ENCODE results near the gene ROR1.

Gene ROR1

DNA sequence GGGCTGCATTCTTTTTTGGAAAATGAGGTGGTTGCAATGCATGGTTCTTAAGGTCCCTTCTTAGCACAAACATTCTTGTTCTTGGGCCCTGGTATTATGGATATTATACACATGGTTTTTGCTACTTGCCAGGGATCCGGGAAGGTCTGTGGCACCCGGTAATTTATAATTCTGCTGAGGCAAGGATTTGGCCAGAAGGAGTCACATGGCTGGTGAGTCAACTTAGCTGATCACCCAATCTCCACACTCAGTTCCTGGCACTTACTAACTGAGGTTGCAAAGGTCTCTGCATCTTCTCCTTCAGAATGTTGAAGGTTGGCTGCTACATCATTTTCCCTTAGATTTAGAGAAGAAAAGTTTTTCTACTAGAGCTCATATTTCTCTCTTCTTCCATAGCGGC, 112.5 kb downstream of the ROR1 start:
- DNase-seq = no peak

DNA sequence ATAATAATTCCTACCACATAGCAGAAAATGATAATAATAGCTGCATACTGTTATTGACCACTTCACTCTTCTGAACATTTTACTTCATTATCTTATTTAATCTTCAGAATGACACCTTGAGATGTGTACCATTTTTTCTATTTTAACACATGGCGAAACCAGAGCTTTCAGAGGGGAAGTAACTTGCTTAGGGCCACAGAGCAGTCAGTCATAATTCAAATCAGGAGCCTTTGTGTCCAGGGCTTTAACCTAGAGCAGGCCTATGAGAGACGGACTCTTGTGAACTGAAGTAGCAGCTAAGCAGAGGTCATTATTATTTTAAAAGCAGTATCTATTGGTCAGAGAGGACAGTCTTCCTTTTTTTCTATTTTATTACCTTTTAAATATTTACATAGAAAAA, 114.0 kb downstream of the ROR1 start:
- no peak for DNase-seq

DNA sequence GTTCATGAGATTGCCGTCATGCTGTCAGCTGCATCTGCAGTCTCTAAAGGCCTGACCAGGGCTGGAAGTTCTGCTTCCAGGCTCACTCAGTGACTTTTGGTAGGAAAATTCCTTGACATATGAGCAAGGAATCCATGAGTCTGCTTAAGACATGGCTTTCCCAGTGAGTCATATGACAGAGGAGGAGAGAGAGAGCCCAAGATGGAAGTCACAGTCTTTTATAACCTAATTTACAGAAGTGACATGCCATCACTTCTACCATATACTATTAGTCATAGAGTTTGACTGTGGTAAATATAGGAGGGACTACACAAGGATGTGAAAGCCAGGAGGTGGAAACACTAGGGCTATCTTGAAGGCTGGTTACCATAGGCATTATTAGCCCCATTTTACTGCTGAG, 115.2 kb downstream of the ROR1 start:
- DNase-seq = no peak

DNA sequence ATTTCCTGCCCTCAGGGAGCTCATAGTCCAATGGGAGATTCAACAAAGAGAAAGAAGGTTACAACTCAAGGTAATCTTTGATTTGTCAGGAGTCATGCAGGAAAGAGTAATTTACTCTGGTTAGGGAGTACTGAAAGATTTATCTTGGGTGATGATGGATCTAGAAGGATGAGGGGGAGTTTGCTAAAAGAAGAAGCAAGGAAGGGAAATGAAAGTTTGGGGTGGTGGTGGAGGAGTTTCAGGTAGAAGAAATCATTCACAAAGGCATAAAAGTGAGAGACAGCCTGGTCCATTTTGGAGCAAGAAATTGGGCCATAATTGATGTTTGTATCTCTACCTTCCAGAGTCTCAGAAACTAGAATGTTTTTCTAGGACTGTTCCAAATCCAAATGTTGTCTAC, 116.7 kb downstream of the ROR1 start:
- DNase-seq = no peak

DNA sequence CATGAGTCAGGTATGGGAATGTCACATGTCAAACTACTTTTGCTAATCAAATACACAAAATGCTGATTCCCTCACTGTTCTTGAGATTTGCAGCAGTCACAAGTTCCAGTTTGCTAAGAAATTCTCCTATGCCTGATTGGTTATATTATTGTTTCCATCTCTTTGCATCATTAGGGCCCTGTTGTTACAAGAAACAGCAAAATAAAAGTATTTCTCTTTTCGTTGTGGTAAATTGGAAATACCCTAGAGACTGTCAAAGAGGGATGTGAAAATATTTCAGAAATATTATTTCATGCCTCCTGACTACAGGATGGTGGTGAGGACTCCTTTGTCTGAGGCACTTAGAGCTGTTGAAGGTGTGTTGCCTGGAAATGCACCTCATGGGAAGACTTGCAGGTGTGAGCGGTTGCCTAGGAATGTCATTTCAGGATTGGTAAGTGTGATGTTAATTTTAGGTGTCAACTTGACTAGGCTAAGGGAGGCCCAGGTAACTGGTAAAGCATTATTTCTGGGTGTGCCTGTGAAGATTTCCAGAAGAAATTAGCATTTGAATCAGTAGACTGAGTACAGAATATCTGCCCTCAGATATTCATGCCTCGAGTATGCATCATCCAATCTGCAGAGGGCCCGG, 117.4 kb downstream of the ROR1 start:
- DNase-seq = no peak

DNA sequence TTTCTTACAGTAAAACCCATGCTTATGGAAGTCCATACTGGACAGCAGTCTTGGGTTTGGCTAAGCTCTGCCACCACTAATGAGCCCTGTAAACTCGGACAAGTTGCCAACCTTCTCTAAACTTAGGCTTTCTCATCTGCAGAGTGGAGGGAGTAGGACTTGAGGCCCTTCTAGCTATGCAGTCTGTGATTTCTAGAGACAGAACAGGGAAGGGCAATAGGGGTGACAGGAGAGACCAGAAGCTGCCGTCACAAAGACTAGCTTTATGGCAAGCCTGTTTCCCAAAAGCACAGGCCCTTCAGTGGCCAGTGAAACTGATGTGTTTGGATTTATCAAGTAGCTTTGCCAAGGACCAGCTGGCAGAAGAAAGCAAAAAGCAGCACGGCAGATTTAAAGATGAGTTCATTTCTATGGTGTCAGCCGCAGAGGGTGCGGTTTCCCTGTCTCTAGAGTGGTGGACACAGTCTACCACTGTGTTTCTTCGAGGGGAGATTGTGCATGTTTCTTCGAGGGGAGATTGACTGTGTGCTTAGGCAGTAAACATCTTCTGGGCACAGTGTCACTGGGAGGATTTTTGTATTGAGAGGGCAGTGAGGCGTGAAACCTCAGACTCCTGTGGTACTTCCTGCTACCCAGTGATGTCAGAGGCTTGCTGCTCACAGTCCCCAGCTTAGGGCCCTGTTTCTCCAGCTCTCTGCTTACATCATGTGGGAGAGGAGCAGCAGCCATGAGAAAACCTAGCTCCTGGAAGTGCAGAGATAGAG, 119.0 kb downstream of the ROR1 start:
- peak; percentile 72 to 74 for DNase-seq

DNA sequence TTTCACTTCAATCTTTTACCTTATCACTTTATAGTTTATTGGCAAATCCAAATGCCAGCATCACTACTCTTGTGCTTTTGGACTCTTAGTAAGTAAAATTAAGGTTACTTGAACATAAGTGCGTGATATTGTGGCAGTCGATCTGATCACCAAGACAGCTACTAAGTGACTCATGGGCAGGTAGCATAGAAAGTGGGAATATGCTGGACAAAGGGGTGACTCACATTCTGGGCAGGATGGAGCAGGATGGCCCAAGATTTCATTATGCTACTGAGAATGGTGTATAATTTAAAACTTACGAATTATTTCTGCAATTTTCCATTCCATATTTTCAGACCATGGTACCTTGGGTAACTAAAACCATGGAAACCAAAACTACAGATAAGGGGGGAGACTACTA, 120.2 kb downstream of the ROR1 start:
- DNase-seq = no peak

DNA sequence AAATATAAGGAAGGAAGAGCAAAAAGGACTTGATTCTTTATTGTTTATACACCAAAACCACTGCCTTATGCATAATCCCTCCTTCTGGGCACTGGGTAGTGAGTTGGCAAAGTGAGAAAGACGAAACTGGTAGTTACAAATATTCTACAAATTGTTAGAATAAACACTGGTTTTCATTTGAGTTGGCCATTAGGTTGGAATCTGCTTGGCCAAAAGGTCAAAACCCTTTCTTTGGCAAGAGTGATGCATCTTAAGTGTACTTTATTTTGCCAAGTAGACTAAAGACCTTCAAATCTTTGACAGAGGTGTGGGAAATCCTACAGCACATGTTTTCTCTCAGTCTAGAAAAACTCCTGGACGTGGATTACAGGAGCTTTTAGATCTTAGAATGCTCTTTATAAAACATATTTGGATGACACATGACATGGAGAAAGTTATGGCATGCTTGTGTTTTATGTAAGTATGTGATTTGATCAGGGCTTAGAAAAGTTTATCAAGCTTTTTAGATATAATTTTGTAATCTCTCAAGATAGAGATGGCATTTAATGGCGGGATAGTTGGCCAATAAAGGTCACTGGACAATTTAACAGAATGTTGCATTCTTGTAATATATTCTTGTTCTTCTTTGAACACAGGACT, 120.9 kb downstream of the ROR1 start:
- DNase-seq = no peak

DNA sequence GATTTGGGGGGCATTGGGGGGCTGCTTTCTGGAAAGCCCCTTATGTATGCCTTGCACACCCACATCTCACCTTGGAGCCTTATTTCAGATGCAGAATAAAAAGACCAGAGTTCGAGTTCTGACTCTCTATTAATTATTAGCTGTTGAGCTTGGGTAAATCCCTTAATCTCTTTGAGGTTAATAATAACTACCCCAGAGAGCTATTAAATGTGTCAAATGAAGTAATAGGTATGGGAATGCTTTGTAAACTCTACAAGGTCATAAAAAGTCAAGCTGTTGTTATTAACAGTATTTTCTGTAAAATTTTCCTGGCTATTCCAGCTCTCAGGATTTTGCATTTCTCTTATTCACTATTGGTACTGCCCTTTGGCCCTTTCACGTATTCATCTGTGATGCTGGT, 122.9 kb downstream of the ROR1 start:
- no peak for DNase-seq

DNA sequence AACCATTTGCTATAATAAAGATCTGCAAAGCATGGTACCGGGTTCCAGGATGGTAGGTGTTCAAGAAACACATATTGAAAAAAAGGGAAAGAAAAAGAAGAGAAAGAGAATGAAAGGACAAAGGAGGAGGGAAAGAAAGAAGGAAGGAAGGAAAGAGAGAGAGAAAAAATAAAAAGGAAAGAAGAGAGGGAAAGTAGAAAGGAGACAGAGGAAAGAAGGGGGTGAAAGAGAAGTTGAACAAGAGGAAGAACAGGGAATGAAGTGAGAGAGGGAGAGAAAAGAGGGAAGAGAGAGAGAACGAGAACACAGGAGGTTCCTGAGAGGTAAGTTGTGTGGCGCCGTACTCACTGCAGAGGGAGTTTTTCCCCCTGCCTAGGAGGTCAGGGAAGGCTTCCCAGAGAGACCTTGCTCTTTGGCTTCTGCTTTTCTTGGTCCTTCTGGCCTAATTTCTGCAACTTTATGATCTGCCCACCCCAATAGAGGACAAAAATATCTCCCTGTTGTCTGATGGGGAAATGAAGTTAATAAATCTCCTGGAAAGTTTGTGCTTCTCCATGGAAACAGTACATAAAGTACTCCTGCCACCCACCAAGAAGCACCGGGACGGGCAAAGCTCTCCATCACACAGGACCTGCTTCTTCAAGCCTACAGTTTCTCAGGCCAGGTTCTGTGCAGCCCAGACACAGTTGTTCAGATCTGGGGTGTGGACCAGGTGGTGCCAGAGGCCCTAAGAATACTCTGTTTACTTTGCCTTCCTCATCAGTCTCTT, 124.8 kb downstream of the ROR1 start:
- DNase-seq = no peak

DNA sequence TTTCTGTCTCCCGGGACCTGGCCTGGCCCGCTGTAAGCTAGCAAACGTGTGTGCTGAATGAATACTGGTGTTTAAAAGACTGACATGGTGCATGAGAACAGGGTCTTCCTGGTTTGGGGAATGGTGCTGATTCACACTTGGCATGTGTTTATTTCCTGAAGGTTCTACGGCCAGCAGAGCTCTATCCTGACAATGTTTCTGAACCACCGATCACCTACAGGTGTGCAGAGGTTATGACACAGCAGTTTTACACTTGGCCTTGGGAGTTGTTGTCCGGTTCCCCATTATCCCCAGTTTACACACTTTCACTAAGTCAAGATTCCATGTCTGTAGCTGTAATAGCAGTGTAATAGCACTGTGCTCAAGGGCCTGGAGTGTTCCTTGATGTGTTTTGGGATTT, 127.3 kb downstream of the ROR1 start:
- no peak for DNase-seq

DNA sequence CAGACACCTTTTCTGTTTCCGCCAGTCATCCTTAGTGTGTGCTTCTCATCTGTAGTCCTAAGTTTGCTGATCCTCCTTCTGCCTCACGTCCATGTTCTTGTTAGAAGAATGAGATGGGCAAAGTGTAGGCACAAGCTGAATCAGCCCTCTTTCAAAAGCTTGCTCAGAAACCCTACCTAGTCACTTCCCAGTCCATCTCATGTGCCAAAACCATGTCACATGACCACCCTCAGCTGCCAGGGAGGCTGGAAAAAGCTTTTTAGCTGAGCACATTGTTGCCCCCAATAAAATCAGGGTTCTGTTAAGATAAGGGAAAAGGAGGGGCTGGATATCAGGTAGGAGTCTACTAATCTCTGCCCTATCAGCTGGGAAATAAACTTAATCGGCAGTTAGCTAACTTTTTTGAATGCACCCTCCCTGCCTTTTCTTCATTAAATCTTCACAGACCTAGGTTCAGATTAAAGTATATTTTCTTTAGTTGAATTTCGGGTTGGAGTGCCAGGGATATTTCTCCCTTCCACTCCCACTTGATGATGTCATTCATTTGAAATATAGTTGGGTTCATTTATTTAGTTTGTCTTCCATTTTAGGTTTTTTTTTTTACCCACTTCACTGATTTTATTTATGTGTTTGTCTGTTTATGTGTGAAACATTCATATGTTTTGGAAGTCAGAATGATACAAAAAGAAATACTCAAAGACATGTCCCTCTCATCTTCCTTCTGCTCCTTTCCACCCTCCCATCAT, 129.2 kb downstream of the ROR1 start:
- DNase-seq = no peak

DNA sequence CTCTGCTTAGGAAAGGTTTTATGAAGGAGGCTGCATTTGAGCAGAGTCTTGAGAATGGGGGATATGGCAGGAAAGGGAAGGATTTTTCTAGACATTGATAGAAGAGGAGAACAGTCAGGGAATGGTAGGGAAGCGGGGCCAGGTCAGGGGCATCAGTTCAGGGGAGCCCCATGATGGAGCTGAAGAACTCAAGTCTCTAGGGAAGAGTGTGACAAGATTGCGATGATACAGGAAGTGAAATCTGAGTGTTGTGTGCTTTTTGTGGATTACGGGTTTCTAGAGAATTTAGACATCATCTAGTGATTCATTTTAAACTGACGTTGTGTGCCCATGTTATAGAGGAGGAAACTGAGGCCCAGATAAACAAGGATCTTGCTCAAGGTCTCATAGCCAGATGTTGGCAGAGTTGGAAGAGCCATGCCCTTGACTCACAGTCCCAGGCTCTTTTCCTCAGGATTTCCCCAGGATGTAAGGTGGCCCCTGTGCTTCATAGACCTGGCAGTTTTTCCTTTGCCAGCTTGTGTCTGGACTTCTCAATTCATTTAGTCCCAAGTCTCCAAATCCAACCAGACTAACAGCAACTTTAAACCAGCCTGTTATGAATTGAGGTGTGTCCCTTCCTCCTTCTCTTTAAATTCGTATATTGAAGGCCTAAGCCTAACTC, 130.3 kb downstream of the ROR1 start:
- DNase-seq = no peak

DNA sequence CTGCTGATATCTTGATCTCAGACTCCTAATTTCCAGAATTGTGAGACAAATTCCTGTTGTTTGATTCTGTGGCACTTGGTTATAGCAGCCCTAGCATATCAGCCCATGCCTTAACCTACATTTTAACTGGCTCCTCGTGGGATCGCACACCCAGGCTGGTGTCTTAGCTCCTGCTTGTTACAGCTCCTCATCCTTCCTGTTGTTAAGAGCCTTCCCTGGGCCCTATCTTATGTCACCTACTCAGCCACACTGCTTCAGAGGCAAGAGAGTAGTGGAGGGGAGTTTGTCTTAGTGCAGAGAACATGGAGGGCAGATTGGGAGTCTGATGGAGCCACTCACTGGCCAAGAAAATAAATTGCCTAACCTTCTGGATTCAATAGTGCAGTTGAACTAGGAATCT, 131.0 kb downstream of the ROR1 start:
- no peak for DNase-seq

DNA sequence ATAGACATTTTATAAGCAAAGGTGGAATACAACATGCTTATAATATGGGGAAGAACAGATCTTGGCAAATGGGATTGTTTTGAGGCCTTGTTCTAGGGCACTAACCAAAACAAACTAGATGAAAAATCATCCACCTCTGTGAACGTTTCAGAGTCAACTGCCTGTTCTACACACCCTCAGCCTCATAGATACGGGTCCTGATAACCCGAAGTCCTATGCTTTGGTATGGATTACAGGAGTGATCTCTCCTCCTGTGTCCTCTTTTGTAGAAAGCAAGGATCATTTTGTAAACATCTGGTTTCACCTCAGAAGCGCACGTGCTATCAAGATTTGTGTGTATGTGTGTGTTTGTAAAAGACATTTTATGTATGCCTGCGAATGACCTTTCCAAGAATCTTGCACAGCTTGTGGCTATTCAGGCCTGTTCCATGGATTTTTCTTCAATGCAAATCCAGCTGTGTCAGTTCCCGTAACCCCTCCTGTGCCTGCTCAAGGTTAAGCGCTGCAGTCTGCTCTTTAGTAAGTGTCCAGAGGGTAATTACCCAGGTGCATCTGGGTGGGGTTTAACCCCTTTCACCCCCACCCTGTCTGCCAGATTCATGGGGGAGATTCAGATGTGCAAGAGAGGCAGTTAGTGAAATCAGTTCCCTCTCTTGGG, 132.4 kb downstream of the ROR1 start:
- DNase-seq = no peak

DNA sequence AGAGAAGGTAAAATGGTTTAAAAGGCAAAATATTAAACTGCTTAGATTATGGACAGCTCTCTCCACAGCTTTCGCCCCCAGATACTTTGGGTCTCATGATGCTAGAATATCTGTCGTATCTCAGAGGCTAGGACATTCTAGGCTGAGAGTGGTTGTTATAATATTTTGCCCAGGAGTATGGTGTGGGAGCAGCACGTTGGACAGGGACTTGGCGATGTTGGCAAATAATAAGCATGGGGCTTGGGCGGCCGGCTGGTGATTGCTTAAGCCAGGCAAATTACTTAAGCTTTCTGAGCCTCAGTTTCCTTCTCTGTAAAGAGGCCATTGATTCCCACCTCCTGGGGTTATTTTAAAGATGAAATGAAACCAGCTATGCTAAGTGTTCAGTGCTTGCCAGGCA, 133.2 kb downstream of the ROR1 start:
- DNase-seq = no peak

DNA sequence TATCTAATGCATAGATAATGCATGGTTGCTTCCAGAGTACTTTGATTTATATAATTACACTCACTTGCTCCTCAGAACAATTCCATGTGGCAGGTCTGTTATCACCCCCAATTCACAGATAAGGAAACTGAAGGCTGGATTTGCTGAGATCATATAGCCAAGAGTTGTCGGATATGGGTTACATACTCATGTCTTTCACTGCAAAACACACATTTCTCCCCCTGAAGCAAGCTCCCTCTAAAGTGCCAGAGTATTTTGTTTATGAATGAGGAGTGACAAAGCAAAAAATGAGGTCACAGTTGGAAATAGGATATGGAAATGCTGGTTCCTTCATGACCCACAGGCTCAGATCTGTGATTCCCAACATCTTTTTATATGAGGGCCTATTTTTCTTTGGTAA, 134.2 kb downstream of the ROR1 start:
- DNase-seq = no peak

DNA sequence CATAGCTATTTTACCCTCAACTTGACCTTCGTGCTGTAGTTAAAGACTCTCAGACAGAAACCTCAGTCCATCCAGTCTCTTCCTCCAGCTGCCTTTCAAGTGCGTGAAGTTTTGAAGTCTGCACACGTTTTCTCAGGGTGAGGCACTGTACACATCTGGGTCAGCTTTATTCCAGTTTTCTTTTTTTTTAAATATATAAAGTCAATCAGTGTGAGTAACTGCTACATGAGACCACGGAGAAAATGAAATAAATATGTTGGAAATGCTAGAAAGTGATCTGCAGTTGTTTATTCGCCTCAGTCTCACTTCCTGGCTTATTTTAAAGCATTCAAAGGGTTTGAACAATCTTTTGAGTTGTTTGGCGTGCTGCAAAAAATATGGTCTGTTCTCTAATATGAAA, 135.7 kb downstream of the ROR1 start:
- no peak for DNase-seq

DNA sequence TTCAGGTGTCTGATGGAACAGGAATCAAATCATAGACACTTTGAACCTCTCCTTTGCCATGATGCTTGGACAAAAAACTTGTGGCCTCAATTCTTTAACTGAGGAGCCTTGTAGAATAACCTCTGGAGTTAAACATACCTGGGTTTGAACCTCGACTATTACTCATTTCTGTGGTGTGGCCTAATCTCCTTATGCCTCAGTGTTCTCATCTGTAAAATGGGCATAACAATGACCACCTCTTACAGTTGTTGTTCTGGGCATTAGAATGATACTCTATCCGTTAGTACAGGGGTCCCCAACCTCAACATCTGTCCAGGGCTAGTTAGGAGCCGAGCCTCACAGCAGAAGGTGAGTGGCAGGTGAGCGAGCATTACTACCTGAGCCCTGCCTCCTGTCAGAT, 137.2 kb downstream of the ROR1 start:
- no peak for DNase-seq

DNA sequence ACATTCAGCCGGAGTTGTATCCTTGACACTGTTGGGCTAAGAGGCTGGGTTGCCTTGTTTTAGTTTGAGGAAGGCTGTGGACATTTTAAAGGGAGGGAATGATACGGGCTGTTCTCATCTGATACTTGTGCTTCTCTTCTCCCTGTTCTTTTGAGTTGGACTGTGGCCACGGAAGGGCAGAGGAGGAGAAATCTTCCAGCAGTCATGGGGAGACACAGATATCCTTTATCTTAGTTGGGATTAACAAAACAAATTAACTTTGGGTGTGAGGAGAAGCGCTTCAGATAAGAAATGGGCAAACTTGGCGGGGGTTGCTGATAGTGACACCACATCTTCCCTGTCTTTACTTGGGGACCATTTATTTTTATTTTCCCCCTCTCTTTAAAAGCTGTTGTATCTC, 138.8 kb downstream of the ROR1 start:
- no peak for DNase-seq

DNA sequence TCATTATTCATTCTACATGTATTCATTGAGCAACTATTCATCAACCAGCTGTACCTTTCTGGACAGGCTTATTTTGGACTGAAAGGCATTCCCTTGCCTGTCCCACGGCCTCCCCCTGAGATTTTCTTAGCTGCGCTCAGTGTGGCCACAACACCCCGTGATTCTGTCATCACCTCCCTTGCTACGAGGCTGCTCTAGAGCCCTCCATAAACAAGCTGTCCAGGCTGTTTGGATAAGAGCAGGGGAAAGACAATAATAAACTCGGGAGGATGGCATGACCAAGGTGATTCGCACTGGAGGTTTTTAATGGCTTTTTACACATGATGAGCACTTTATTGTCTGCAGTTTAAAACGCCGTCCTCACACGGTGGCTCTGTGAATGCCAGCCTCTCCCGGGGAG, 139.7 kb downstream of the ROR1 start:
- DNase-seq = no peak

DNA sequence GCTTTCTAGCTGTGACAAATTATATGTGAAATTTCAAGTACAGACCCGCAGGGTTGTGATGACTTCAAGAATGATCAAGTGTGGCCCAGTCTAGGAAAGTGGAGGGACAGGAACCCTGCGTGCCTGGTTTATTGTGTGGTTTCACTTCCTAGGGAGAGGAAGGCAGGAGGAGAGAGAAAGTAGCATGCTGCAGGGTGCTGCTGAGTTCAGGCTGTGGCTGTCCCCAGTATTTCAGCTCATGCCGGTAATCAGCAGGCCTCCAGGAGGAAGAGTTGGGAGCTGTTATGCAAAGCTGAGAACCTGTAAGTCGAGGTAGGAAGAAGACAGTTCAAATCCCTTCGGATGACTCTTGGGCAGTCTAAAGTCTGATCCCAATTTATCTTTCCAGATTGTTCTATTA, 140.4 kb downstream of the ROR1 start:
- no peak for DNase-seq

Measured in cerebellar nuclear complex (tissue), 1 donor.